HG03280 (cell line): ENCODE measurements around the gene RREB1.

ENCODE experiments used
- ATAC-seq: cut with Tn5 transposase; IDR thresholded peaks from one replicate; pipeline ENCODE4 v1.9.1; 2021; ENCODE audit warnings: mild to moderate bottlenecking, moderate library complexity; ENCODE audit not compliant: unreplicated experiment

RREB1 gene

GRCh38 chr6:7241709-7242645 is 134.2 kb downstream of the RREB1 start:
- ATAC-seq: no peak

DNA sequence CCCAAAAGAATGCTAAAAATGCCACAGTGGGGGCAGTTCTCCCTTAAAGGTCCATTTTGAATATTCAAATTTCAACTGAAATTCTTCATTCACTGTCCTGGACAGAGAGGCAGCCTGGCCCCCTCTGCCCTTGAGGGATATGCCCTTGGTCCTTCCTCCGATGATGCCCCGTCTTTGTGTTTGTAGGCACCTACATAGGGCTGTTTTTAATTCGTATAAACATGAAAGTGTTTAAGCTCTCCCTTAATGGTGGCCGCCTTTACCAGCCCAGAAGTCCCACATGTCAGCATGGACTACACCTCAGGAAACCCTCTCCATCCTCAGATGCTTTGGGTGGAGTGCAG is 135.0 kb downstream of the RREB1 start:
- ATAC-seq: no peak

GRCh38 chr6:7243179-7243981 is 135.6 kb downstream of the RREB1 start:
- ATAC-seq: no peak

DNA sequence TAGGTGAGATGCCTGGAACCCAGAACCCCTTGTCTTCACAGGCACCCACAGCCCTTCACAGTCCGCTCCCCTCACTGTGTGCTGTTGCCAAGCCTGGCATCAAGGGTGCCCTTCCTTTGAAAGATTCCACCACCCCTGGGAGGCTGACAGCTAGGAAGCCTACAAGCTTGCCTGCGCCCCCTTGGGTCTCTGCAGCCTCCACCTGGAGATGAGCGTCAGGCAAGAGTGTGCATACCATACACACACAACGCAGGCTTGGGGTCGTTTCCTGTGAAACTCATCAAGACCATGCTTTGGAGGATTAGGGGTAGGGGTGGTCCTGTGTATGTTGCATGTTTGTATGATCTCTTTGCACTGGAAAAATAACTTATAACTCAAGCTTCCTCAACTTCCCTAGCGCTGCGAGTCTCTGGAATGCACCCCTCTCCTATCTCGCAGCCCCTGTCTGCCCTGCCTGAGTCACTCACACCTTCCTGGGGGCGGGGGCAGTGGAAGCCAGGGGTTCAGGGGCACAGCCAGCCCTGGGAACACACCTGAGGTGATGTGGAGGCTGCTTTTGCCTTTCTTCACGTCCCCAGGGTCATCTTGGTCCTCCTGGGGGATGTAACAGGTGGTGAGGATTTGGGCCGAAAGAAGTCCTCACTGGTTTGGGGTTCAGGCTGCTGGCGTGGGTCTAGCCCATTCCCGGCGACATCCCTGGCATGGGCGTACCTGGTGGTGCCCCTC is 138.1 kb downstream of the RREB1 start:
- ATAC-seq: no peak

DNA sequence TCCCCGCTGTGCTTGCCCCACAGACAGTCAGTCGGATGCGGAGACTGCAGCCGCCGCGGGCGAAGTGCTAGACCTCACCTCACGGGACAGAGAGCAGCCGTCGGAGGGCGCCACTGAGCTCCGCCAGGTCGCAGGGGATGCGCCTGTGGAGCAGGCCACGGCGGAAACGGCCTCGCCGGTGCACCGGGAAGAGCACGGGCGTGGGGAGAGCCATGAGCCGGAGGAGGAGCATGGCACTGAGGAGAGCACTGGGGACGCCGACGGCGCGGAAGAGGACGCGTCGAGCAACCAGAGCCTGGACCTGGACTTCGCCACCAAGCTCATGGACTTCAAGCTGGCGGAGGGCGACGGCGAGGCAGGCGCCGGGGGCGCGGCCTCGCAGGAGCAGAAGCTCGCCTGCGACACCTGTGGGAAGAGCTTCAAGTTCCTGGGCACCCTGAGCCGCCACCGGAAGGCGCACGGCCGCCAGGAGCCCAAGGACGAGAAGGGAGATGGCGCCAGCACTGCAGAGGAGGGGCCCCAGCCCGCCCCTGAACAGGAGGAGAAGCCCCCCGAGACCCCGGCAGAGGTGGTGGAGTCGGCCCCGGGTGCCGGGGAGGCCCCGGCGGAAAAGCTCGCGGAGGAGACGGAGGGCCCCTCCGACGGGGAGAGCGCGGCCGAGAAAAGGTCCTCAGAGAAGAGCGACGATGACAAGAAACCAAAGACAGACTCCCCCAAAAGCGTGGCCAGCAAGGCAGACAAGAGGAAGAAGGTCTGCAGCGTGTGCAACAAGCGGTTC is 138.8 kb downstream of the RREB1 start:
- ATAC-seq: no peak

DNA sequence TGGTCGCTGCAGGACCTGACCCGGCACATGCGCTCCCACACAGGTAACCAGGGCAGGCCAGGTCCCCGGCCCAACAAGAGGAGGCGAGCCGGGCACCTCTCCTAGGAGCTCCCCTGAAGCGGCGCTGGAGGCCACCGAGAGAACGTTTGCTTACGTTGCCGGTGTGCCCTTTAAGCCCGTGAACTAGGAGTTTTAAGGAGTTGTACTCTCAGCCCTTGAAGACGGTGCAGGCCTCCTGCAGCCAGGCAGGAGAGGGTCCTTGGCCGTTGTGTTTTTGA is 139.4 kb downstream of the RREB1 start:
- ATAC-seq: no peak

DNA sequence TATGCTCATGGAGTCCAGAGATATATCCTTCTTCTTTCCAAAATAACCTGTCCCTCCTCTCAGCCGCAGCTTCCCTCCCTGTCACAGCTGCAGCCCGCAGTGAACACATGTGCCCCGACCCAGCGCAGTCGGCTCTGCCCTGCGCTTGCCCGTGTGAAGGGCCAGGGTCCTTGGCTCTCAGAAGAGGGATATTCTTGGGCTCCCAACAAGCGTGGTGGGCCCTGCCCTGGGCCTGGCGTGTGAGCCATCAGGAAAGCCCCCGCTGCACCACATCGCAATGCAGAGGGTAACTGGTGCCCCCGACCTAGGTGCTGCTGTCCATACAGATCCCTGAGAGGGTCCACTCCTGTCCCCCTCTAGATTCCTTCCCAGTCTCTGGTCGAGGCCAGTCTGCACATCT is 140.1 kb downstream of the RREB1 start:
- ATAC-seq: no peak

GRCh38 chr6:7249391-7249790 is 141.6 kb downstream of the RREB1 start:
- no peak for ATAC-seq

GRCh38 chr6:7249946-7250643 is 142.3 kb downstream of the RREB1 start:
- no peak for ATAC-seq

DNA sequence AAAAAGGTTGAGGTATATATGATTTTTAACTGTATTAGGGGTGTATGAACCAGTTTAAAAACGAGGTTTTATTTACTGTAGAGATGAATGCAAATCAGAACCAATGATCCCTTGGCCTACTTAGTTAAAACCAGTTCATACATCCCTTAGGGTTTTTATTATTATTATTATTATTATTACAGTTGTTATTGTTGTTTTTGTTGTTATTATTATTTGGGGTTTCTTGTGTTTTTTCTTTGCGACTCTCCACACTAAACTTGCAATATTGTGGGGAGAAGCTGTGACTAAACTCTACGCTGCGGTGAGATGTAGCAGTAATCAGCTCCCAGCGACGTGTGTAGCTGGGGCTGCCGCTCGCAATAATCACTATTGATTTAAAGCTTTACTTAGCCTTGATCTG is 143.1 kb downstream of the RREB1 start:
- ATAC-seq: no peak

GRCh38 chr6:7251646-7252260 is 144.0 kb downstream of the RREB1 start:
- no peak for ATAC-seq

- no peak for ATAC-seq
Observed at GRCh38 chr6:7252390-7252789, 144.6 kb downstream of the RREB1 start.

DNA sequence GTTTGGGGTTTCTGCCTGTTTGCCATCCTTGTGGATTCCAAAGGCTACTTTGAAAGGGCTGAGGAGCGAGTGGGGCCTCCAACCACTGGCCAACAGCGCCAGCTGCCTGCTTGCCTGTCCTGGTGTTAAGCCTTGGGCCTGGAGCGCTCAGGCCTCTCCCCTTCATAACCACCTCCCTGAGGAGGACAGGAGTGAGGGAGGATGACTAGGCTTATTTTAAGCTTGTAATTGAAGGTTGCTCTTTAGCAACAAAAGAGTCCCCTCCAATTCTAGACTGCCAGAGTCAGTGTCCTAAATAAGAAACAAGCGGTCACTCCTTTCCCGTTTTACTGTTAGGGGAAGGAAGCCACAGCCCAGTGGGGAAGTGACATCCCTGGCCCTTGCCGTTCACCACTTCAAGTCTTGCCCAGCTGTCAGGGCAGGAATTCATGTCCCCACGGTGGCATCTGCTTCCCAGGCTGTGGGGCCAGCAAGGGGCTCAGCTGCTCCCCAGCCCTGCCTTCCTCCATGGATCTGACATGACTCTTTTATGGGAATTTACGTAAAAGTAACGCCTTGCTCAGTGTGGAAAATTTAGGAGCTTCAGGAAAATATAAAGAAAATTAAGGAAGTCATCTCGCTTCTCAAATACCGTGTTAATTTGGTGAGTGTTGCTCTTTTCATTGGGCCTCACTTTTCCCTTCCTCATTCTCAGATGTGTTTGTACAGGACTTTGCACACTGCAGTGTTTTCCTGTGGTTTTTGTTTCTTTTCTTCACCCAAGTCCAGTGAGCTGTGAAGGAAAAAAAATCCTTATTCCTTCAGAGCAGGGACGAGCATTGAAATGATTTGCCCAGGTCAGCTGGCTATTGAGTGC is 147.4 kb downstream of the RREB1 start:
- no peak for ATAC-seq

GRCh38 chr6:7255918-7256317 is 148.2 kb downstream of the RREB1 start:
- no peak for ATAC-seq

- no peak for ATAC-seq
Observed at GRCh38 chr6:7256785-7257184, 149.0 kb downstream of the RREB1 start.

GRCh38 chr6:7257521-7258230 is 149.9 kb downstream of the RREB1 start:
- no peak for ATAC-seq

DNA sequence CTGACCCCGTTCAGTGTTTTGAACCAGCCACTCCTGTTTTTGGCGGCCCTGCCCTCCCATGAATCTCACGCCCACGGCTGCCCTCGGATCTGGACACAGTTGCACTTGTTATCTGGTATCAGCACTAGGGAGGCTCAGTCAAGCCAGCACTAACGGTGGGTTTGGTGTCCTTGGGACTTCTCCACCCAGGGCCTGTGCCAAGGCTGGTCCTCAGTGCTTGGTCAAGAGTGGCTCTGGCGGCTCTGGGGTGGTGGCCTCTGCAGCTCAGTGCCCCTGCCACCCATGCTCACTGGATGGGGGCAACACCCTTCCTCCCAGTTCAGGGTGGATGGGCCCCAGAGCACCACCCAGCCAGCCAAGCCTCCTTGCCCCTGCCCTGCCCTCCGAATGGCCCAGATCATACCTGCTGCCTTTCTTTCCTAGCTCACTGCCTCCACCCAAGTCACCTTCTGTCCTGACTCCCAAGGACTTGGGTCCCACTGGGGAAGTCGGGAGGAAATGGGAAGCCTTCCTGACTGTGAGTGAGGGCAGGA is 150.5 kb downstream of the RREB1 start:
- no peak for ATAC-seq
